WI38 (cell line): ENCODE data around the gene COL6A3.

Experiments
- H3K4me3 ChIP-seq: 2 replicates; pipeline ENCODE4 v1.5.1; 2011; ENCODE audit warnings: low read depth, mild to moderate bottlenecking, control low read depth, low read length
- CTCF ChIP-seq: IDR thresholded peaks from 2 replicates; pipeline ENCODE4 v1.5.1; 2012; ENCODE audit warnings: low read depth, mild to moderate bottlenecking, control low read depth, low read length

COL6A3 gene

GRCh38 chr2:237314681-237315080, 99.3 kb downstream of the COL6A3 start:
- no peak overlapping the region for H3K4me3 ChIP-seq
- no peak for TF ChIP-seq CTCF

GRCh38 chr2:237314198-237314597, 99.8 kb downstream of the COL6A3 start:
- TF ChIP-seq CTCF: no peak
- H3K4me3 ChIP-seq: no peak overlapping the region

GRCh38 chr2:237312021-237312755, 101.8 kb downstream of the COL6A3 start:
- TF ChIP-seq CTCF: no peak
- no peak overlapping the region for H3K4me3 ChIP-seq

GRCh38 chr2:237310515-237311114, 103.3 kb downstream of the COL6A3 start:
- H3K4me3 ChIP-seq: no peak overlapping the region
- no peak for TF ChIP-seq CTCF

- H3K4me3 ChIP-seq: no peak overlapping the region
- TF ChIP-seq CTCF: no peak
These were observed 104.5 kb downstream of the COL6A3 start for GRCh38 chr2:237309416-237309815.

- TF ChIP-seq CTCF: no peak
- H3K4me3 ChIP-seq: no peak overlapping the region
These were observed 105.0 kb downstream of the COL6A3 start for GRCh38 chr2:237309011-237309410.

GRCh38 chr2:237307474-237307873, 106.5 kb downstream of the COL6A3 start:
- no peak overlapping the region for H3K4me3 ChIP-seq
- no peak for TF ChIP-seq CTCF
